ENCODE results near the gene DGKQ. TPM values are rescaled to one million over a fixed set of nuclear protein-coding genes. Genes with fewer than 3 reads are reported as not detected.

DGKQ gene
- total and polyA plus RNA-seq, 2 of the 8 experiments (the other 6 are each of a cell fraction or from before 2014, with no cell fraction given) = 7.3 to 9.7 TPM

DNA sequence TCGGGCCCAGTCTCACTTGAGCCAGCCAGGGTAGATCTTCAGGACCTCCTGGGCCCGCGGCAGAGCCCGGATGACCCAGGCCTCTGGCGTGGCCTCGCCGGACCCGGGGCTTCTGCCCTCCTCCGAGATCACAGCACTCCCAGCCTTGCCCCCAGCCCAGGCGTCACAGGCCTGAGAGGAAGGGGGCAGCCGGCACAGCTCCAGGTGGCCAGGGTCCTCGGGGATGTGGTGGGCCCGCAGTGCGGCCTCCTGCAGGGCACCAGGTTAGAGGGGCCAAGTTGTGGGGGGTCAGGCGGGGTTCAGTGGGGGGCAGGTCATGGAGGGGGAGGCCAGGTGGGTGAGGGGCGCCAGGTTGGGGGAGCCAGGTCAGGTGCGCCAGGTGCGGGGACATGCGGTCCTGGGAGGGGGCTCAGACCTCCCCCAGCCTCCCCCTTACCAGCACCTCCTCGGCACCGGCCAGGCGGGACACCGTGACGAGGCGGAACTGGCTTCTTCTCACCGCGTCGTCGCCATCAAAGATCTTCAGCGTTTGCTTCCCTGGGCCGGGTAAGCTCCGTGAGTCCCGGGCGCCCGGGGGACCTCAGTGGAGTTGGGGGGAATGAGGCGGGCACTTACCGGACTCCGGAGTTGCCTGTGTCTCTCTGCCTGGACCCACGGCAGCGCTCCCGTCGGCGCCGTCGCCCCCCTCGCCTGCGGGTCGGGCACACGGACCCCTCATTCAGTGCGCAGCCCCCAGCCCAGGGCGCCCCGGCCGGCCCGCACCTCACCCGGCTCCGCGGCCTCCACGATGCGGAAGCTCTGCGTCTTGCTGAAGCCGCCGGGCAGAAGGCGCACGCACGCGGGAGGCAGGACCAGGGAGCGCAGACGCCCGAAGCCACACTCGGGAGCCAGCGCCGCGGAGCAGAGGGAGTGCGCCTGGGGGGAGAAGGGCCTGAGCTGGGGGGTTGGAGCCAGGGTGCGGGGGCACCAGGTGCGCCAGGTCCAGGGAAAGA, 6.0 kb downstream of the DGKQ start:
- no peaks in the 10 kb centered on the region for H3K36me3 ChIP-seq (ENCODE audit: control insufficient read depth in 2 of 4, insufficient read depth in 4 of 4, low read length in 3 of 4)
- H2BK120ac ChIP-seq (replicated peaks; ENCODE audit: low read depth, low read length) = no peak overlapping the region
- no peak overlapping the region for H4K5ac ChIP-seq (ENCODE audit: insufficient read length, low read depth, low read length)
- H2AK5ac ChIP-seq (ENCODE audit: low read depth, low read length) = no peak overlapping the region; the same call in 1 of the 2 replicates
- H2BK5ac ChIP-seq (ENCODE audit: low read depth, low read length) = no peak overlapping the region
- no peak overlapping the region for H4K91ac ChIP-seq (replicated peaks; ENCODE audit: insufficient read length, low read length)
- no peaks in the 10 kb centered on the region for H3K79me1 ChIP-seq (ENCODE audit: low read depth, low read length)
- H3K27me3 ChIP-seq (replicated peaks in 1 of 4; ENCODE audit: control insufficient read depth in 3 of 4, extremely low read depth in 1 of 4, insufficient read depth in 3 of 4, low read length in 3 of 4) = peaks cover 9 to 36% (median 25%) of the 10 kb centered on the region in 4 experiments; a peak in 6 of 7 replicates
- no peak overlapping the region for H2BK20ac ChIP-seq (ENCODE audit: low read length)
- POLR2A ChIA-PET (ENCODE audit: partially characterized antibody) = interaction anchor here (0.6 to 1.0 kb wide), 4 partner anchors 10 to 272 kb away, joined by 3 to 4 read pairs (median 3); partner anchors contain the start of genes GAK and TMEM175
- H2BK12ac ChIP-seq (ENCODE audit: low read depth, low read length) = no peak overlapping the region
- FAIRE-seq (no peak), DNase-seq (ENCODE audit: low read depth in 1 of 2, low spot score in 2 of 2) (no peak)
- H3K4me2 ChIP-seq (ENCODE audit: insufficient read depth in 1 of 2, low read depth in 2 of 2, low read length in 2 of 2) = peak overlapping the region; percentile 73 to 89
- H4K20me1 ChIP-seq (replicated peaks in 1 of 2; ENCODE audit: control insufficient read depth in 1 of 2, insufficient read depth in 2 of 2, low read length in 2 of 2) = peaks cover 6 to 21% of the 10 kb centered on the region in 2 experiments
- H2BK15ac ChIP-seq (ENCODE audit: low read length) = no peak overlapping the region
- 23% methylated on average over 58 of the region's 76 CpGs; no CpG with 5 or more reads in 1 of the 2 experiments for WGBS, 2 experiments (ENCODE audit: extremely low coverage in 1 of 2, insufficient coverage in 1 of 2, insufficient read length in 1 of 2, insufficient replicate concordance in 2 of 2, low coverage in 1 of 2, low lambda C conversion rate in 2 of 2, missing lambda C conversion rate in 1 of 2)
- no peak overlapping the region for H3K14ac ChIP-seq (ENCODE audit: insufficient read length)
- peaks cover 0 to 9% (median 3%) of the 10 kb centered on the region in 4 experiments; a peak in 3 of 7 replicates for H3K4me1 ChIP-seq (replicated peaks in 1 of 4; ENCODE audit: control insufficient read depth in 3 of 4, insufficient read depth in 4 of 4, low read length in 3 of 4)
- no peak overlapping the region for H3K4ac ChIP-seq (replicated peaks; ENCODE audit: insufficient read length, low read depth, low read length)
- H3K56ac ChIP-seq (replicated peaks; ENCODE audit: insufficient read length, low read depth, low read length) = no peak overlapping the region
- H4K8ac ChIP-seq (ENCODE audit: extremely low read depth, insufficient read depth, low read length) = peak overlapping the region; percentile 85; the same call in 1 of the 2 replicates
- peak overlapping the region; percentile 14 to 59 (median 22) for H3K4me3 ChIP-seq (ENCODE audit: extremely low read depth in 1 of 4, insufficient read depth in 2 of 4, low read depth in 3 of 4, low read length in 4 of 4)
- no peak overlapping the region for H3K27ac ChIP-seq (ENCODE audit: low read depth, low read length)
- H3K23ac ChIP-seq (ENCODE audit: insufficient read length) = no peak overlapping the region
- CTCF ChIA-PET (ENCODE audit: partially characterized antibody) = interaction anchor here (1.1 to 1.4 kb wide), 2 partner anchors 9 to 20 kb away, joined by 4 read pairs; partner anchors contain the start of gene IDUA
- no peaks in the 10 kb centered on the region for H3K79me2 ChIP-seq (ENCODE audit: control insufficient read depth in 1 of 2, insufficient read depth in 2 of 2, low read length in 2 of 2)
- H3K9ac ChIP-seq (replicated peaks in 1 of 4; ENCODE audit: extremely low read depth in 1 of 4, low read depth in 3 of 4, low read length in 3 of 4) = no peak overlapping the region
- H3K18ac ChIP-seq (ENCODE audit: extremely low read depth, low read length) = peak overlapping the region; percentile 32; the same call in 1 of the 2 replicates
- H3K9me3 ChIP-seq (ENCODE audit: insufficient read depth in 2 of 2, low read depth in 1 of 2, low read length in 1 of 2) = no peaks in the 10 kb centered on the region
- TF ChIP-seq, protein P1, sequence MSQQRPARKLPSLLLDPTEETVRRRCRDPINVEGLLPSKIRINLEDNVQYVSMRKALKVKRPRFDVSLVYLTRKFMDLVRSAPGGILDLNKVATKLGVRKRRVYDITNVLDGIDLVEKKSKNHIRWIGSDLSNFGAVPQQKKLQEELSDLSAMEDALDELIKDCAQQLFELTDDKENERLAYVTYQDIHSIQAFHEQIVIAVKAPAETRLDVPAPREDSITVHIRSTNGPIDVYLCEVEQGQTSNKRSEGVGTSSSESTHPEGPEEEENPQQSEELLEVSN (IDR thresholded peaks at IDR 0.05) = 0 out of 2 replicates have a peak, but pooled peaks have one; percentile 13
- TF ChIP-seq SUZ12 (IDR thresholded peaks at IDR 0.05; ENCODE audit: low read length) (peak; percentile 69; the same call in 1 of the 2 replicates), SAP30 (IDR thresholded peaks at IDR 0.05; ENCODE audit: insufficient read depth, insufficient replicate concordance, low read length) (no peak), EZH2 (IDR thresholded peaks at IDR 0.05; ENCODE audit: low read depth, low read length, severe bottlenecking) (peak; percentile 72)
- no peak overlapping the region; the same call in 1 of the 2 replicates for H2AFZ ChIP-seq (ENCODE audit: low read length)
- H3K23me2 ChIP-seq (ENCODE audit: low read depth, low read length) = peaks cover 6% of the 10 kb centered on the region; the same call in 1 of the 2 replicates

Data from H1 (cell line).